Neural progenitor cell (in vitro differentiated cells): ENCODE results near the gene ARL15.

ENCODE experiments used
- EZH2phosphoT487 ChIP-seq: fragments of 200-600 bp; sonication (generic); IDR thresholded peaks from 2 replicates; pipeline ENCODE4 v1.6.1; 2017; ENCODE audit warnings: antibody characterized with exemption
- TF ChIP-seq, protein P1 (sequence below): fragments of 200-600 bp; sonication (generic); IDR thresholded peaks from 2 replicates; pipeline ENCODE4 v1.5.1; 2017; ENCODE audit warnings: antibody characterized with exemption, mild to moderate bottlenecking

DNA sequence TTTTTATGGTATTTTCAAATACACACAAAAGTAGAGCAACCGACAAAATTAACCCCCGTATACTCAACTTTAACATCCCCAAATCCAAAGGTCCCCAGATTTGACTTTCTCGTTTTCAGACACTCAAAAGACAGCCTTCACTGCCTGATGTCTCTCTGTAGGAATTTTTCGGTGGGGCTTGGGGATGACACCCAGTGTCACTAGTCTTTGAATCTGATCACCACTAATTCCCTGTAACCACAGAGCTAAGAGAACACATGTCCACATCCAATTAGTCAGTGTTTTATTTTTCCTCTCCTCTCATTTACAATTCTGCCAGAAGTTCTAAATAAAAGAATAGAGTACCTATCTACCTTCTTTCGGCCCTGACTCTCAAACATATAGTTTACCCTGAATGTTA lies 324.6 kb downstream of the ARL15 start:
- TF ChIP-seq, protein P1, sequence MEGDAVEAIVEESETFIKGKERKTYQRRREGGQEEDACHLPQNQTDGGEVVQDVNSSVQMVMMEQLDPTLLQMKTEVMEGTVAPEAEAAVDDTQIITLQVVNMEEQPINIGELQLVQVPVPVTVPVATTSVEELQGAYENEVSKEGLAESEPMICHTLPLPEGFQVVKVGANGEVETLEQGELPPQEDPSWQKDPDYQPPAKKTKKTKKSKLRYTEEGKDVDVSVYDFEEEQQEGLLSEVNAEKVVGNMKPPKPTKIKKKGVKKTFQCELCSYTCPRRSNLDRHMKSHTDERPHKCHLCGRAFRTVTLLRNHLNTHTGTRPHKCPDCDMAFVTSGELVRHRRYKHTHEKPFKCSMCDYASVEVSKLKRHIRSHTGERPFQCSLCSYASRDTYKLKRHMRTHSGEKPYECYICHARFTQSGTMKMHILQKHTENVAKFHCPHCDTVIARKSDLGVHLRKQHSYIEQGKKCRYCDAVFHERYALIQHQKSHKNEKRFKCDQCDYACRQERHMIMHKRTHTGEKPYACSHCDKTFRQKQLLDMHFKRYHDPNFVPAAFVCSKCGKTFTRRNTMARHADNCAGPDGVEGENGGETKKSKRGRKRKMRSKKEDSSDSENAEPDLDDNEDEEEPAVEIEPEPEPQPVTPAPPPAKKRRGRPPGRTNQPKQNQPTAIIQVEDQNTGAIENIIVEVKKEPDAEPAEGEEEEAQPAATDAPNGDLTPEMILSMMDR = no peak
- no peak for TF ChIP-seq EZH2phosphoT487
